ENCODE data around the gene CNOT8. TPM values are rescaled to one million over a fixed set of nuclear protein-coding genes. Genes with fewer than 3 reads are reported as not detected.
"Not testable (repeated sequence)": the region's sequence is repeated elsewhere in the genome, so short reads cannot be mapped to it uniquely, and the experiment has no call there.

The CNOT8 gene
- total RNA-seq, 4 donors from 2014 or later: 25.6 to 40.6 (median 30.5) TPM

GRCh38 chr5:154901276-154901675, 42.8 kb downstream of the CNOT8 start:
- peak overlapping the region in 2 of 4 donors; percentile 58 to 67 for H3K27ac ChIP-seq
- H3K27me3 ChIP-seq: no peaks in the 10 kb centered on the region
- intact Hi-C loops (cut with DNase I; ENCODE audit: low total_unique reads): no loop called here
- ATAC-seq (no peak), DNase-seq (no peak)
- no peaks in the 10 kb centered on the region for H3K9me3 ChIP-seq
- in situ Hi-C loops (cut with MboI; ENCODE audit: low sequenced_read_pairs in 4 of 4): no loop called here
- TF ChIP-seq, protein P1, sequence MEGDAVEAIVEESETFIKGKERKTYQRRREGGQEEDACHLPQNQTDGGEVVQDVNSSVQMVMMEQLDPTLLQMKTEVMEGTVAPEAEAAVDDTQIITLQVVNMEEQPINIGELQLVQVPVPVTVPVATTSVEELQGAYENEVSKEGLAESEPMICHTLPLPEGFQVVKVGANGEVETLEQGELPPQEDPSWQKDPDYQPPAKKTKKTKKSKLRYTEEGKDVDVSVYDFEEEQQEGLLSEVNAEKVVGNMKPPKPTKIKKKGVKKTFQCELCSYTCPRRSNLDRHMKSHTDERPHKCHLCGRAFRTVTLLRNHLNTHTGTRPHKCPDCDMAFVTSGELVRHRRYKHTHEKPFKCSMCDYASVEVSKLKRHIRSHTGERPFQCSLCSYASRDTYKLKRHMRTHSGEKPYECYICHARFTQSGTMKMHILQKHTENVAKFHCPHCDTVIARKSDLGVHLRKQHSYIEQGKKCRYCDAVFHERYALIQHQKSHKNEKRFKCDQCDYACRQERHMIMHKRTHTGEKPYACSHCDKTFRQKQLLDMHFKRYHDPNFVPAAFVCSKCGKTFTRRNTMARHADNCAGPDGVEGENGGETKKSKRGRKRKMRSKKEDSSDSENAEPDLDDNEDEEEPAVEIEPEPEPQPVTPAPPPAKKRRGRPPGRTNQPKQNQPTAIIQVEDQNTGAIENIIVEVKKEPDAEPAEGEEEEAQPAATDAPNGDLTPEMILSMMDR (IDR thresholded peaks at IDR 0.05 in 4 of 5, conservative IDR thresholded peaks at IDR 0.05 in 1 of 5): no peak
- TF ChIP-seq POLR2A (IDR thresholded peaks at IDR 0.05): no peak
- H3K36me3 ChIP-seq: peaks cover 6 to 89% of the 10 kb centered on the region in 2 donors
- H3K4me3 ChIP-seq: no peak overlapping the region
- no peaks in the 10 kb centered on the region for H3K4me1 ChIP-seq

DNA sequence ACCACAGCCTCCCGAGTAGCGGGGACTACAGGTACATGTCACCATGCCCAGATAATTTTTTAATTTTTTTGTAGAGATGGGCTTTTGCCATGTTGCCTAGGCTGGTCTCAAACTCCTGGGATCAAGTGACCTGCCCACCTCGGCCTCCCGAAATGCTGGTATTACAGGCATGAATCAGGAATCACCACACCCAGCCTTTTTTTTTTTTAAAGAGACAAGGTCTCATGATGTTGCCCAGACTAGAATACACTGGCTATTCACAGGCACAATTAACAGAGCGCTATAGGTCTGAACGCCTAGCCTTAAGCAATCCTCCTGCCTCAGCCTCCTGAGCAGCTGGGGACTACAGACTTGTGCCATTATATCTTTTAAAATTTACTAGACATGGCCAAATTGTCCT, 43.5 kb downstream of the CNOT8 start:
- Histone ChIP-seq H3K36me3 (peaks cover 6 to 90% of the 10 kb centered on the region in 2 donors), H3K4me1 (no peaks in the 10 kb centered on the region), H3K4me3 (no peak overlapping the region), H3K27ac (no peak overlapping the region), H3K9me3 (no peaks in the 10 kb centered on the region), H3K27me3 (no peaks in the 10 kb centered on the region)
- no peak for TF ChIP-seq POLR2A (IDR thresholded peaks at IDR 0.05)
- TF ChIP-seq, protein P1 (IDR thresholded peaks at IDR 0.05 in 4 of 5, conservative IDR thresholded peaks at IDR 0.05 in 1 of 5): no peak
- intact Hi-C loops (cut with DNase I; ENCODE audit: low total_unique reads): no loop called here
- DNase-seq (no peak), ATAC-seq (no peak)
- in situ Hi-C loops (cut with MboI; ENCODE audit: low sequenced_read_pairs in 4 of 4): no loop called here

GRCh38 chr5:154905601-154906000, 47.2 kb downstream of the CNOT8 start:
- H3K9me3 ChIP-seq; ATAC-seq; H3K27ac ChIP-seq; H3K27me3 ChIP-seq; in situ Hi-C loops (cut with MboI; ENCODE audit: low sequenced_read_pairs in 4 of 4); H3K4me3 ChIP-seq; intact Hi-C loops (cut with DNase I; ENCODE audit: low total_unique reads); H3K4me1 ChIP-seq: not testable (repeated sequence)
- peak in 1 of 2 donors; percentile 27 for DNase-seq
- peaks cover 8 to 69% of the 10 kb centered on the region in 2 donors for H3K36me3 ChIP-seq

GRCh38 chr5:154916874-154917273, 58.4 kb downstream of the CNOT8 start:
- peaks cover 4 to 91% of the 10 kb centered on the region in 2 donors for H3K36me3 ChIP-seq
- no peaks in the 10 kb centered on the region for H3K27me3 ChIP-seq
- intact Hi-C loops (cut with DNase I; ENCODE audit: low total_unique reads) (no loop called here), in situ Hi-C loops (cut with MboI; ENCODE audit: low sequenced_read_pairs in 4 of 4) (no loop called here)
- no peak overlapping the region for H3K27ac ChIP-seq
- ATAC-seq (no peak), DNase-seq (no peak)
- no peaks in the 10 kb centered on the region for H3K4me1 ChIP-seq
- no peaks in the 10 kb centered on the region for H3K9me3 ChIP-seq
- TF ChIP-seq, protein P1 (IDR thresholded peaks at IDR 0.05 in 4 of 5, conservative IDR thresholded peaks at IDR 0.05 in 1 of 5): no peak
- no peak for TF ChIP-seq POLR2A (IDR thresholded peaks at IDR 0.05)
- H3K4me3 ChIP-seq: no peak overlapping the region

GRCh38 chr5:154917757-154918156, 59.3 kb downstream of the CNOT8 start:
- no peak for DNase-seq
- in situ Hi-C loops (cut with MboI; ENCODE audit: low sequenced_read_pairs in 4 of 4) (no loop called here), intact Hi-C loops (cut with DNase I; ENCODE audit: low total_unique reads) (no loop called here)
- Histone ChIP-seq H3K27ac (no peak overlapping the region), H3K36me3 (peaks cover 3 to 91% of the 10 kb centered on the region in 2 donors), H3K4me3 (no peak overlapping the region), H3K9me3 (no peaks in the 10 kb centered on the region), H3K27me3 (no peaks in the 10 kb centered on the region), H3K4me1 (no peaks in the 10 kb centered on the region)
- TF ChIP-seq POLR2A (IDR thresholded peaks at IDR 0.05): no peak
- TF ChIP-seq, protein P1 (IDR thresholded peaks at IDR 0.05 in 4 of 5, conservative IDR thresholded peaks at IDR 0.05 in 1 of 5): no peak
- no peak for ATAC-seq
